Measurements from ENCODE around the gene MANBA. TPM values are rescaled to one million over a fixed set of nuclear protein-coding genes. Genes with fewer than 3 reads are reported as not detected.

MANBA gene
- total RNA-seq, 1 experiment from 2014 or later, result 11.2 TPM

GRCh38 chr4:102592256-102592655 lies 168.5 kb downstream of the MANBA start:
- POLR2A ChIA-PET, result no interaction called here
- CTCF ChIA-PET, result no interaction called here
- TF ChIP-seq CTCF (IDR thresholded peaks at IDR 0.05; ENCODE audit: unreplicated experiment), result no peak
- no peak overlapping the region for H3K4me3 Mint-ChIP-seq (ENCODE audit: unreplicated experiment)
- H3K4me1 Mint-ChIP-seq (ENCODE audit: insufficient read depth, unreplicated experiment), result peaks cover 6% of the 10 kb centered on the region
- intact Hi-C loops (cut with micrococcal nuclease), result no loop called here
- peaks cover 85% of the 10 kb centered on the region for H3K36me3 Mint-ChIP-seq (ENCODE audit: insufficient read depth, unreplicated experiment)
- no peaks in the 10 kb centered on the region for H3K27me3 Mint-ChIP-seq (ENCODE audit: insufficient read depth, unreplicated experiment)
- no peak for DNase-seq (ENCODE audit: unreplicated experiment)
- peaks cover 7% of the 10 kb centered on the region for H3K9me3 Mint-ChIP-seq (ENCODE audit: unreplicated experiment)
- no peak overlapping the region for H3K27ac Mint-ChIP-seq (ENCODE audit: low read depth, unreplicated experiment)
- no TSS peak for BruUV-seq (replicated peaks)

GRCh38 chr4:102589743-102590142 lies 171.0 kb downstream of the MANBA start:
- Mint-ChIP-seq H3K27ac (ENCODE audit: low read depth, unreplicated experiment) (no peak overlapping the region), H3K4me3 (ENCODE audit: unreplicated experiment) (no peak overlapping the region), H3K27me3 (ENCODE audit: insufficient read depth, unreplicated experiment) (no peaks in the 10 kb centered on the region), H3K9me3 (ENCODE audit: unreplicated experiment) (peaks cover 7% of the 10 kb centered on the region), H3K36me3 (ENCODE audit: insufficient read depth, unreplicated experiment) (peaks cover 85% of the 10 kb centered on the region), H3K4me1 (ENCODE audit: insufficient read depth, unreplicated experiment) (peaks cover 13% of the 10 kb centered on the region)
- ChIA-PET CTCF (interaction anchor here (0.7 kb wide), 1 partner anchor 194 kb away, joined by 5 read pairs; no protein-coding TSS in a partner anchor), POLR2A (no interaction called here)
- BruUV-seq (replicated peaks), result no TSS peak
- no peak for DNase-seq (ENCODE audit: unreplicated experiment)
- no peak for TF ChIP-seq CTCF (IDR thresholded peaks at IDR 0.05; ENCODE audit: unreplicated experiment)
- intact Hi-C loops (cut with micrococcal nuclease), result no loop called here

GRCh38 chr4:102586644-102587021 lies 174.1 kb downstream of the MANBA start:
- Mint-ChIP-seq H3K4me3 (ENCODE audit: unreplicated experiment) (no peak overlapping the region), H3K36me3 (ENCODE audit: insufficient read depth, unreplicated experiment) (peaks cover 91% of the 10 kb centered on the region), H3K27me3 (ENCODE audit: insufficient read depth, unreplicated experiment) (no peaks in the 10 kb centered on the region), H3K27ac (ENCODE audit: low read depth, unreplicated experiment) (no peak overlapping the region), H3K4me1 (ENCODE audit: insufficient read depth, unreplicated experiment) (peaks cover 7% of the 10 kb centered on the region), H3K9me3 (ENCODE audit: unreplicated experiment) (peaks cover 7% of the 10 kb centered on the region)
- intact Hi-C loops (cut with micrococcal nuclease), result no loop called here
- DNase-seq (ENCODE audit: unreplicated experiment), result no peak
- no peak for TF ChIP-seq CTCF (IDR thresholded peaks at IDR 0.05; ENCODE audit: unreplicated experiment)
- CTCF ChIA-PET, result interaction anchor here (0.6 kb wide), 2 partner anchors 21 to 218 kb away, joined by 3 to 4 read pairs; no protein-coding TSS in a partner anchor
- no TSS peak for BruUV-seq (replicated peaks)
- POLR2A ChIA-PET, result no interaction called here

GRCh38 chr4:102586002-102586643 lies 174.6 kb downstream of the MANBA start:
- intact Hi-C loops (cut with micrococcal nuclease), result no loop called here
- BruUV-seq (replicated peaks), result no TSS peak
- Mint-ChIP-seq H3K27me3 (ENCODE audit: insufficient read depth, unreplicated experiment) (no peaks in the 10 kb centered on the region), H3K4me1 (ENCODE audit: insufficient read depth, unreplicated experiment) (peaks cover 7% of the 10 kb centered on the region), H3K9me3 (ENCODE audit: unreplicated experiment) (peaks cover 7% of the 10 kb centered on the region), H3K4me3 (ENCODE audit: unreplicated experiment) (no peak overlapping the region), H3K36me3 (ENCODE audit: insufficient read depth, unreplicated experiment) (peaks cover 90% of the 10 kb centered on the region), H3K27ac (ENCODE audit: low read depth, unreplicated experiment) (no peak overlapping the region)
- ChIA-PET CTCF (interaction anchor here (0.6 kb wide), 3 partner anchors 20 to 219 kb away, joined by 3 to 4 read pairs (median 3); no protein-coding TSS in a partner anchor), POLR2A (no interaction called here)
- no peak for TF ChIP-seq CTCF (IDR thresholded peaks at IDR 0.05; ENCODE audit: unreplicated experiment)
- DNase-seq (ENCODE audit: unreplicated experiment), result no peak

Data from MCF 10A (cell line).